Endothelial cell of umbilical vein (primary cell): ENCODE results near the gene LYPD1. TPM values are rescaled to one million over a fixed set of nuclear protein-coding genes. Genes with fewer than 3 reads are reported as not detected.

Experiments used
- BruUV-seq: library from RNA; stranded (reverse); fragments of 400-500 nt; replicated peaks from 2 replicates; lab custom pipeline; 2021; lab: Mats Ljungman, UMichigan
- CTCF ChIA-PET: fragments of 300-600, 350-600 bp; sonication (Branson Sonifier 250); formaldehyde crosslinking; loops from one replicate; lab custom pipeline; 2021; ENCODE audit warnings: antibody characterized with exemption, inconsistent platforms; lab: Charles Lee
- POLR2A ChIA-PET: fragments of 300-600, 350-600 bp; sonication (Branson Sonifier 250); formaldehyde crosslinking; loops from one replicate; lab custom pipeline; 2021; ENCODE audit warnings: antibody characterized with exemption, inconsistent platforms; lab: Charles Lee
- DNase-seq: peaks from one replicate; pipeline ENCODE4 v3.0.0-alpha.2; 2011; ENCODE audit warnings: low read depth, low spot score
- FAIRE-seq: peaks from 2 replicates; lab custom pipeline; 2011; peaks lifted over from hg19 to GRCh38; lab: Jason Lieb, UNC
- H2AFZ ChIP-seq: 2 replicates; pipeline ENCODE4 v1.6.0; 2012; ENCODE audit warnings: low read depth, low read length, control low read depth, inconsistent platforms
- H3K27ac ChIP-seq: 2 replicates; pipeline ENCODE4 v1.5.1; 2011; ENCODE audit warnings: low read depth, mild to moderate bottlenecking, control low read depth, low read length, moderate library complexity; ENCODE audit not compliant: insufficient read depth
- H3K27me3 ChIP-seq, 2 experiments: 2 replicates each; pipeline versions ENCODE4 v1.6.0 to v1.6.1; 2011; ENCODE audit warnings: low read length in 2 of 2, mixed read lengths in 1 of 2; ENCODE audit not compliant: control insufficient read depth in 2 of 2, insufficient read depth in 2 of 2
- H3K36me3 ChIP-seq, 2 experiments: 2 replicates in 1 of 2; 3 replicates in 1 of 2; pipeline ENCODE4 v1.5.1; 2011; ENCODE audit warnings: low read length in 2 of 2, mild to moderate bottlenecking in 1 of 2, moderate library complexity in 1 of 2; ENCODE audit not compliant: control insufficient read depth in 2 of 2, insufficient read depth in 2 of 2; ENCODE audit errors: extremely low read depth in 1 of 2
- H3K4me1 ChIP-seq: 3 replicates; pipeline ENCODE4 v1.5.1; 2011; ENCODE audit warnings: mild to moderate bottlenecking, low read length; ENCODE audit not compliant: control insufficient read depth, insufficient read depth; ENCODE audit errors: extremely low read depth
- H3K4me2 ChIP-seq: 2 replicates; pipeline ENCODE4 v1.6.1; 2011; ENCODE audit warnings: low read length, control low read depth, mixed read lengths; ENCODE audit not compliant: insufficient read depth
- H3K4me3 ChIP-seq, 3 experiments: fragments of 200-600 bp in 1 of 3; sonication (generic), shearing (Covaris generic) in 1 of 3; replicated peaks in 1 of 3; 2 replicates each; pipeline ENCODE4 v1.5.1; 2011 to 2016; ENCODE audit warnings: control low read depth in 3 of 3, low read length in 3 of 3, mild to moderate bottlenecking in 2 of 3, inconsistent platforms in 1 of 3, low read depth in 1 of 3, moderate library complexity in 1 of 3; ENCODE audit not compliant: insufficient read depth in 1 of 3
- H3K79me2 ChIP-seq: 2 replicates; pipeline ENCODE4 v1.6.0; 2012; ENCODE audit warnings: low read length, inconsistent platforms; ENCODE audit not compliant: control insufficient read depth, insufficient read depth
- H3K9ac ChIP-seq: replicated peaks from 2 replicates; pipeline ENCODE3; 2011; ENCODE audit warnings: low read length, control low read depth; ENCODE audit not compliant: insufficient read depth; ENCODE audit errors: extremely low read depth
- H3K9me1 ChIP-seq: replicated peaks from 3 replicates; pipeline ENCODE4 v1.6.0; 2011; ENCODE audit warnings: mild to moderate bottlenecking, low read length; ENCODE audit not compliant: control insufficient read depth, insufficient read depth; ENCODE audit errors: extremely low read depth
- H3K9me3 ChIP-seq: replicated peaks from 2 replicates; pipeline ENCODE4 v1.5.1; 2012; ENCODE audit warnings: low read length, inconsistent platforms; ENCODE audit not compliant: control insufficient read depth, insufficient read depth
- H4K20me1 ChIP-seq: replicated peaks from 2 replicates; pipeline ENCODE3; 2011; ENCODE audit warnings: mild to moderate bottlenecking, low read length; ENCODE audit not compliant: control insufficient read depth, insufficient read depth; ENCODE audit errors: extremely low read depth
- CTCF ChIP-seq, 2 donors: IDR thresholded peaks; 1 replicate in 1 of 2; 2 replicates in 1 of 2; pipeline ENCODE4 v1.5.1; 2011; ENCODE audit warnings: low read length in 2 of 2, mild to moderate bottlenecking in 2 of 2, moderate library complexity in 2 of 2, control low read depth in 1 of 2, inconsistent platforms in 1 of 2, low read depth in 1 of 2; ENCODE audit not compliant: insufficient read depth in 1 of 2; ENCODE audit errors: extremely low read depth in 1 of 2
- EZH2 ChIP-seq: IDR thresholded peaks from 2 replicates; pipeline ENCODE4 v1.6.1; 2012; ENCODE audit warnings: borderline replicate concordance, low read depth, mild to moderate bottlenecking, moderate library complexity, low read length, inconsistent platforms; ENCODE audit not compliant: severe bottlenecking
- FOS ChIP-seq: IDR thresholded peaks from 2 replicates; pipeline ENCODE4 v1.6.1; 2011; ENCODE audit warnings: mild to moderate bottlenecking, low read length, moderate library complexity, borderline replicate concordance; ENCODE audit not compliant: insufficient read depth
- GATA2 ChIP-seq: IDR thresholded peaks from 2 replicates; pipeline ENCODE4 v1.7.0; 2011; ENCODE audit warnings: low read depth, mild to moderate bottlenecking, moderate library complexity, mixed read lengths, low read length; ENCODE audit not compliant: insufficient read length, insufficient read depth
- JUN ChIP-seq: IDR thresholded peaks from 2 replicates; pipeline ENCODE4 v1.6.1; 2011; ENCODE audit warnings: borderline replicate concordance, low read depth; ENCODE audit not compliant: insufficient read length, insufficient read depth
- MAX ChIP-seq: IDR thresholded peaks from 2 replicates; pipeline ENCODE4 v1.6.1; 2011; ENCODE audit not compliant: insufficient read depth, insufficient read length
- MYC ChIP-seq: IDR thresholded peaks from one replicate; pipeline ENCODE4 v1.6.1; 2011; ENCODE audit warnings: mild to moderate bottlenecking, low read depth, low read length
- POLR2A ChIP-seq: IDR thresholded peaks from 2 replicates; pipeline ENCODE4 v1.6.1; 2012; ENCODE audit warnings: low read depth, mild to moderate bottlenecking, control low read depth, low read length
- POLR2AphosphoS5 ChIP-seq: IDR thresholded peaks from 2 replicates; pipeline ENCODE4 v1.6.1; 2012; ENCODE audit warnings: low read depth, mild to moderate bottlenecking, control low read depth, low read length, moderate library complexity; ENCODE audit not compliant: insufficient read depth
- dilution Hi-C: fragments of 300-500 bp; cut with MboI; formaldehyde crosslinking; loops from one replicate; pipeline ENCODE4 v1.15.0; 2019; ENCODE audit warnings: low sequenced_read_pairs; ENCODE audit not compliant: extremely low pct_ligation_motif_present
- intact Hi-C: fragments of 100-400 bp; cut with micrococcal nuclease; formaldehyde crosslinking; loops from one replicate; pipeline ENCODE4 v1.10.0; 2022
- polyA plus RNA-seq, 4 experiments: library from polyadenylated mRNA; depleted of rRNA in 3 of 4; stranded (reverse) in 3 of 4; unstranded in 1 of 4; fragments of >200 nt; gene quantifications; 2 replicates each; pipeline versions ENCODE4 v1.2.1 to v1.2.3, GENCODE V29; 2011 to 2012; ENCODE audit warnings: missing spikeins in 1 of 4
- total RNA-seq: library from RNA; stranded (reverse); gene quantifications from 2 replicates; pipeline ENCODE4 v1.2.3, GENCODE V29; 2021

LYPD1 gene
- total and polyA plus RNA-seq, 2 donors (not counting 3 experiments of a cell fraction or from before 2014, with no cell fraction given): 76.6 to 105 TPM

DNA sequence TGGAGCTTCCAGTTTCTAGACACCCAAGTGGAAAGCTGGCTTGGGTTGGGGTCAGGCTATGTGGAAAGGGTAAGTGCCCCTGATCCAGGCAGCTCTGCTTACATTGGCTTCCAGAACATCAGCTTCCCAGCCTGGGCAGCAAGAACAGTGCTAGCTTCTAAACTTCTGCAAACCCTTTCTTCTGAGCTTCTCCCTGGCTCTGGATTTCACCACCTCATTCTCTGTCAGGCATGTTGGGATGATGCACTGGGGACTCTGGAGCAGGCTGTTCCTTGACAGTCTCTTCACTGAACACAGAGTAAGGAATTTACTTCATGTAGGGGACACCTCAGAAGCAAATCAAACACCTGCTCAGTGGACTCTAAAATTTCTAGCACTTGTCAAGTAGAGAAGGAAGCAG lies 72.8 kb downstream of the LYPD1 start:
- ChIA-PET POLR2A (no interaction called here), CTCF (no interaction called here)

More for the DNA sequence above, 72.8 kb downstream of the LYPD1 start:
- H4K20me1 ChIP-seq: no peaks in the 10 kb centered on the region
- no peaks in the 10 kb centered on the region for H3K36me3 ChIP-seq
- H2AFZ ChIP-seq: no peak overlapping the region
- no peaks in the 10 kb centered on the region for H3K79me2 ChIP-seq
- H3K4me3 ChIP-seq: no peak overlapping the region
- H3K4me1 ChIP-seq: no peaks in the 10 kb centered on the region
- no peak for DNase-seq
- intact Hi-C loops (no loop called here), dilution Hi-C loops (no loop called here)
- no peak overlapping the region for H3K4me2 ChIP-seq
- FAIRE-seq: no peak
- no peak overlapping the region for H3K9ac ChIP-seq
- no peak overlapping the region for H3K27ac ChIP-seq
- no peak for TF ChIP-seq GATA2
- no peak for TF ChIP-seq FOS
- TF ChIP-seq CTCF (IDR thresholded peaks at IDR 0.05; ENCODE audit: extremely low read depth in 1 of 2, insufficient read depth in 1 of 2, low read depth in 1 of 2, low read length in 2 of 2): no peak
- TF ChIP-seq POLR2AphosphoS5: no peak
- TF ChIP-seq MYC: no peak
- no peak for TF ChIP-seq EZH2
- TF ChIP-seq MAX: no peak
- TF ChIP-seq POLR2A: no peak
- TF ChIP-seq JUN: no peak
- H3K9me3 ChIP-seq: no peaks in the 10 kb centered on the region
- H3K9me1 ChIP-seq: no peaks in the 10 kb centered on the region
- no TSS peak for BruUV-seq
- no peaks in the 10 kb centered on the region for H3K27me3 ChIP-seq
